Stimulated activated CD4-positive, alpha-beta T cell treated with anti-CD3 and anti-CD28 coated beads, Interleukin-2, amount 100 ng/mL, for 24 hours (primary cell): ENCODE results near the gene CCM2L.
A peak's percentile ranks its signal among the peaks of the same experiment; 100 is the strongest.

Source experiments
- DNase-seq, 2 donors: peaks; one replicate each; pipeline ENCODE4 v3.0.0-alpha.2; 2020

Gene CCM2L

GRCh38 chr20:32010101-32010500, at the start of gene CCM2L:
Gene CCM2L, plus strand, starts transcription at chr20:32010438. Its CDS starts 17 bp downstream, at chr20:32010455.
- no peak for DNase-seq

DNA sequence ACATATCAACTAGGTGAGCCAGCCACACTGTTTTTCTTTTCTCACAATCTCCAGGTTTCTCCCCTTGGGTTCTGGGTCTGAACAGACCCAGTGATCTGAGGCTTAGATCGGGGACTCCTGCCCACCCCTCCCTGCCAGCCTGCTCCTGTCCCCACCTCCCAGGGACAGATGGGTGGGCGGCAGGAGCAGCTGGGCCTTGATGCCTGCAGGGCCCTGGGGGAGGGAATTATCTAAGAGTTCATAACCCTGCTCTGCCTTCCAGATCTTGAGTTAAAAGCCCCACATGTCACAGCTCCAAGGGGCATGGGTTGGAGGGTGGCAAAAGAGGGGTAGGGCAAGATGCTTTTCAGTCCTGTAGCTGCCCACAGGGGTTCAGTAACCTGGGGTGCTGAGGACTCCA, 47.5 kb upstream of the CCM2L start:
- no peak for DNase-seq

GRCh38 chr20:31963889-31964288, 46.3 kb upstream of the CCM2L start:
- no peak for DNase-seq

- DNase-seq: no peak
These were observed 43.1 kb upstream of the CCM2L start for GRCh38 chr20:31966991-31967655.

GRCh38 chr20:31967830-31968249, 42.4 kb upstream of the CCM2L start, which contains the start of gene XKR7:
Gene XKR7, plus strand, starts transcription at chr20:31968151. Its CDS starts 25 bp downstream, at chr20:31968176.
- DNase-seq: peak in 1 of 2 donors; percentile 33

- peak; percentile 83 to 84 for DNase-seq
These were observed 41.7 kb upstream of the CCM2L start for GRCh38 chr20:31968291-31969126.

DNA sequence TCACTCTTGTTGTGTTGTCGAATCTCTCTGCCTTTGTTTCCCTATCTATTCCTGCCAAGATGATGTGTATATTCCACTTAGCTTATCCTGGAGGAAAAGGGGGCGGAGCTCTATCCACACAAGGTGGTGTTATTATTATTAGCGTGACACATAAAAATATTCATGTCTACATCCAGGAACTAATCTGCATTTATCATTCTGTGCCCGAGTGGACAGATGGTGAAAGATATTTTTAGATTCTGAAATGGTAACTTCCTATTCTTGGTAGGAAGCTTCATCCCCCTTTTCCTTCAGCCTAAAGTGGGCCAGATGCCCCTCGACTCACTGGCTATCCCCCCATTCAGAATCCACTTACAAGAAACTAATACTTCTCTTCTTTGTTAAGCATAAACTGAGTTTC, 40.2 kb upstream of the CCM2L start:
- no peak for DNase-seq

DNA sequence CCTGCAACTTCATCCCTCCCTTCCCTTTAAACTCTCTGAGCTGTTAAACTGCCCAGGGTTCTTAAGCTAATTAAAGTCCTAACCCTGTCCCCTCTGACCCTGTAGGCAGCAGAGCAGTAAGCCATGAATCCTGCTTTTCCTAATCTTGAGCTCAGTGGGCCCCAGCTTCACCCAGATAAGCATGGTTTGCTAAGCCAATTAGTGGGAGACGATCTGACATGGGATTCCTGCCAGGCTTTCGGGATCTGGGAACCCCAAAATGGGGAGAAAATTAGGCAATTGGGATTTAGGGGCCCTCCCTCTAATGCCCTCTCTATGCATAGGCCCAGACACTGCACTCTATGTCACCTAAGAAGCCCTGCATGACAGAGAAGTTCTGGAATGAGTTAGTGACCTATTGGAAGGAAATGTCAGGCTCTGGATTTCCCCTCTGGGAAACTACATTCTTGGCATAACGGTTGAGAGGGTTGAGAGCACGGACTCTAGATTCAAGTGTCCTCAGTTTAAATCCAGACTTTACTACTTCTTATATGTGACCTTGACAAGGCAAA, 37.7 kb upstream of the CCM2L start:
- DNase-seq: no peak

DNA sequence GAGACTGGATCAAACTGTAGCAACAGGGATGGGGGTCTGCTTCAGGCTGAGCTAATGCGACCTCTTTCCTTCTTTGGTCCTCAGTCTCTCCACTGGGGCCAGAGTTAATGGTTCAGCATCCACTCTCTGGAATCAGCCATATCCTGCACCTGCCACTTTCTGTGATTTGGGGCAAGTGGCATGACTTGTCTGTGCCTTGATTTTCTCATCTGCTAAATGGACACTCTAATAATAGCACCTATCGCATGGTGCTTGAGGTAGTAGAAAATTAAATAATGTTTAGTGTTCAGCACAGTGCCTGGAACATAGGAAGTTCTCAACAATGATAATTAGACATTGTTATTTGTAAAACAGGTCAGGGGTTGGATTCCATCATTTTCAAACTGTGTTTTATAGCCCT, 35.9 kb upstream of the CCM2L start:
- no peak for DNase-seq

DNA sequence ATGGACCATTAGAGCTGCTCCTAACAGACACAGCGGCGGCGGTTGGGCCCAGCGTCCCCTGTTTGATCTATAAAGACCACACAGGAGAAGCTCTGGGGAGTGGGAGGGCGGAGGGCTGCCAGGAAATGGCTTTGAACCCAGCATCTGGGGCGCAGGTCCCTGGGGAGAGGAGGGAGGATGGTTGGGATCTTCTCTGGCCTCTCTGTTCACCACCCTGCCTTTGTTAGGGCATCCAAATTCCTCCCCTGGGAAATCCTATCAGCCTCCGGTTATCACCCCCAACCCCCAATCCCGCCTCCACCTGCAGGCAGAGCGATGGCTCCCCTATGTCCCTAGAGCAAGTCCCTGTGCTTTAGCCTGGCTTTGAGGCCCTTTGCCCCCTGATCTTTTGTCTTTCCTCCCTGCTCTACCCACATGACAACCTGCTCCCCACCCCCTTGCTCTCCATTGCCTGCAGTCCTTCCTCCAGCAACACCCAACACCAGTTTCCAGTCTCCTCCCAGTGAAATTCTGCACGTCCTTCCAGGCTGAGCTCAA, 35.2 kb upstream of the CCM2L start:
- no peak for DNase-seq

GRCh38 chr20:31975874-31976273, 34.4 kb upstream of the CCM2L start:
- no peak for DNase-seq

GRCh38 chr20:31977080-31977479, 33.2 kb upstream of the CCM2L start:
- no peak for DNase-seq

DNA sequence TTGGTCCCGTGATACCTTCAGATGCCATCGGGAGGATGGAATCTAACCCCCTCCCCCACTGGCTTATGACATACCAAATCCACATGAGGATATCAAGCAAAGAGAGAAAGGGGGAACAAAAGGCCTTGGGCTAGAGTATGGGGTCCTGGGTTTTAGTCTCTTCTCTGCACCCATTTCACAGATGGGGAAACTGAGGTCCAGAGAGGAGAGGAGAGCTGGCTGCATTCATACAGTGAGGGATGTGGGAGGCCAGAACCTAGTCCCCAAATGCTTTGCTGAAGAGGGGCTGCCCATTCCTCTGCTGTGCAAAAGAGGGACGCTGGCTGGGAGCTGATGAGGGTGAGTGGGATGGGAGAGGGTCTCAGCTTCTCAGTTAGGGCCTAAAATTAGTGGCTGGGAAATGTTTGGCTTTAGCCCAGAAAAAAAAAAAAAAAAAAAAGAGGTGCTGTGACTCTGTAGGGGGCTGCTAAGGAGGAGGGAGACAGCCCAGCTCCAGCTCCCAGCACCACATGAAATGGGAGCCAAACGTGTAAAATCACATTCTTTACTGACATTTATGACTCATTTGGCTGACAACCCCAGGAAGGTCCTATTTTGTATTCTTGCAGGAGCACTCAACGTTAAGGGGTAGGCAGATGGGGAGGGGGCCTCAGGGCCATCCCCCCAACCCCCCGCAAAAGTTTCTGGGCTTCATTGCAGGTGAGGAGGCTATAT, 30.4 kb upstream of the CCM2L start:
- DNase-seq: no peak

DNA sequence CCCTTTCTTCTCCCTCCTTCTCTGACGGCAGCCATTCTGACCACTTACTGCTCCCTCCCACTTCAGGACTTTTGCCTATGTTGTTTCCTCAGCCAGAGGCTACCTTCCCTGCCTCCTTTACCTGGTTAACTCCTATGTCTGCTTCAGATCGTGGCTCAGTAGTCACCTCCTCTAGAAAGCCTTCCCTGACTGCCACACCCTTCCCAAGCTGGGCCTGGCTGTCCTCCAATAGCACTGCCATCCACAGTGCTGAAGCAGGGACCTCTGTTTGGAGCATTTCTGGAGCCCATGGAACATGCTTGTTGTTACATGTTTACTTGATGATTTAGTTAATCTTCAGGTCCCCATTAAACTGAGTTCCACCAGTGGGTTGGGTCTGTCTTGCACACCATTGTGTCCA, 28.5 kb upstream of the CCM2L start:
- DNase-seq: no peak

- no peak for DNase-seq
These were observed 25.2 kb upstream of the CCM2L start for GRCh38 chr20:31984981-31985471.

DNA sequence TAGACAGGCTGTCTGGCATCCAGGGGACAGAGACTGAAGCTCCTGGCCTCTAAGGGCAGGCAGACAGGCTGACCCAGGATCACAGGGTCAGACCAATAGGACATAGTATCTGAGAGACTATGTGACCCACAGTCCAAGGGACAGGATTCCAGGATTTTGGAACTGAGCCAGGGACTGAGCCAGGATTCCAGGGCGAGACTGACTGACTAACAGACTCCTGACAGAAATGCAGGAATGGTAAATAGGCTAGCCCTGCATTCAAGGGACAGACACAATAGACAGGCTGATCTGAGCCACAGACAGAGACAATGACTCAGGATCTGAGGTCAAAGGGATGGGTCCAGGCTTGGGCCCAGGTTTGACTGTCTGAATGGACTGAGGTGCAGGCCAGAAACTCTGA, 22.5 kb upstream of the CCM2L start:
- DNase-seq: no peak

DNA sequence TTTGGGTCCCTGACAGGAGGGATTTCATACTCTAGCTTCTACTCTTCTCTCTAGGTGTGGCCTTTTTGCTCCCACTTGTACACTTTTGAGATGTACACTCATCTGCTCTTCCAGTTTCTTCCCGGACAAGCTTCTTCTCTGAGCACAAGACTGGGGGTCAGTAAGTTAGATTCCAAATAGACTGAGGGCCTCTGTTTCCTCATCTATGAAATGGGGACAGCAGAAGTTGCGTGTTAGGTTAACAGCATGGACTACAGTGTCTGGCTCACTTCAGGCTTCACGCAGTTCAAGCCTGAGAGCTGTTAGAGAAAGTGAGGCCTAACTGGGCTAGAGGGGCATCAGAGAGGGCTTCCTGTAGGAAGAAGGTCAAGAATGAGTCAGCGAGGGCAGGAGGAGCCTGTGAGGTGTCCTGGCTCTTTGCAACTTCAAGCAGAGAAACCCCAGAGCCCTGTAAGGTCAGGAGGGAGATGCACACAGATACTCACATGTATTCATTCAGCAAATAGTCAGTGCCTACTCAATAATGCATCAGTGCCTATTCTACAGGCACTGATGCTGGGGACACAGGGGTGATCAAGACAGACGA, 21.7 kb upstream of the CCM2L start:
- no peak for DNase-seq

- no peak for DNase-seq
These were observed 21.1 kb upstream of the CCM2L start for GRCh38 chr20:31989030-31989645.

GRCh38 chr20:31990641-31991338, 19.4 kb upstream of the CCM2L start:
- DNase-seq: no peak

DNA sequence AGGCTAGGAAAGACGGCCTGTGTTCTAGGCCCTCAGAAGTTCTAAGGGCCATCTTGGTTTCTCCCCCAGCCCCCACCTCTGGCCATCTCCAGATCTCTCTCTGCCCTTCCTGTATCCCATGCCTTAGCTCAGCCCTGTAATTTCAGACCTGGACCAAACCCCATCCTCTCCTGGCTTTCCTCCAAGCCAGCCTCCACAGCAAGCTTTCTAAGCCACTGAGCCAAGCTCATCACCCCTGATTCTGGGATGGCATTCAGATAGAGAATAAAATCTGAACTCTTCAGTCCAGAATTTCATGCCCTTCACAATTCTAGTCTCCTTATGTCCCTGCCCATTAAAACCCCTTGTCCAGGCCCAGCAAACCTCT, 18.9 kb upstream of the CCM2L start:
- no peak for DNase-seq

DNA sequence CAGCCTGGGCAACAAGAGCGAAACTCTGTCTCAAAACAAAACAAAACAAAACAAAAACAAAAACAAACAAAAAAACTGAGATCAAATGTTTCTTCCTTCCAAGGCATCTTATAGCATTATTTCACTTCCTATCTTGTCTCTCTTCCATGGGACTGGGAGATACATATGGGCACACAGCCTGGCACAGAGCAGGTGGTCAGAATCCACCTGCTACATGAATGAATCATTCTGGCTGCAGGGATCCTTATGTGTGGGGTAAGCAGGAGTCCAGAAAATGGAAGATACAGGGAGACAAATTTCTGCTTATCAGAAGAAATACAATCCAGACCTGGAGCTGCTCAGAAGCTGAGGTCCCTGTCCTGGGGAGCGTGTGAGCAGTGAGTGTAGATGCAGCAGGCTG, 18.2 kb upstream of the CCM2L start:
- DNase-seq: no peak
